ENCODE data around the gene CHERP. TPM values are rescaled to one million over a fixed set of nuclear protein-coding genes. Genes with fewer than 3 reads are reported as not detected.
A peak's percentile ranks its signal among the peaks of the same experiment; 100 is the strongest.

The CHERP gene
- total RNA-seq, 4 donors from 2014 or later, result 11.4 to 26.4 (median 22.4) TPM

DNA sequence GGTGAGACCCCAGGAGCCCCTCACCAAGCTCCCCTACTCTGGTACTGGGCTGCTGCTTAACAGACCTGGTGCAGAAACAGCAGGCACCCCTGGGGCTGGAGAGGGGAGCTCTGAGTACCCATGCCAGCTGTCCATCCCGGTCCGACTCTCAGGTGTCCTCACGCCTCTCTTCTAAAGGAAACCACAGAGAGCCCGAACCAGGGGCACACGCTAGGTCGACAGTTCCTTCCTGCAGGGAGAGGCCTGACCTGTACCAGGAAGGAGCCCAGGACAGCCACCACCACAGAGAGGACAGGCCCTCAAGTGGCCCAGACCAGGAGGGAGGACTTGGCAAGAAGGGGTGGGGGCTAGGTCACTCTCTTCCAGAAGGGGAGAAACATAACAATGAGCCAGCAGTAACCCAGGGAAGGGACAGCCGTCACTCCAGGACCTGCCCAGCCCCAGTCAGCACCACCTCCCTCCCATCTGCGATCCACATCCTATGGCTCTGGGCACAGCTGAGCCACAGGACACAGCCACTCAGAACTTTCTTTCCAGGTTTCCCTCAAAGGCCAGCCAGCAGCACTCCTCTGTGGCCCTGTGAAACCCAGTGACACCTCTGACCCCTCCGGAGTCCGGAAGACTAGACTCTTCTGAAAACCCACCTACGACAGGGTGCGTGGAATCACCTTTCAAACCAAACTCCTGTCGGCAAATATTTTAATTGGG is 43.0 kb upstream of the CHERP start:
- Histone ChIP-seq H3K27me3 (no peaks in the 10 kb centered on the region), H3K4me1 (peaks cover 8 to 85% (median 51%) of the 10 kb centered on the region in 4 donors), H3K4me3 (peak overlapping the region in 2 of 4 donors; percentile 26 to 47), H3K27ac (peak overlapping the region; percentile 78 to 91 (median 86)), H3K36me3 (no peaks in the 10 kb centered on the region), H3K9me3 (no peaks in the 10 kb centered on the region)
- TF ChIP-seq CTCF (IDR thresholded peaks at IDR 0.05) (no peak), POLR2A (IDR thresholded peaks at IDR 0.05) (no peak)
- DNase-seq, result no peak

GRCh38 chr19:16584248-16585093 is 42.2 kb upstream of the CHERP start:
- no peak for TF ChIP-seq CTCF (IDR thresholded peaks at IDR 0.05)
- TF ChIP-seq POLR2A (IDR thresholded peaks at IDR 0.05), result peak in 1 of 2 donors; percentile 44
- H3K27ac ChIP-seq, result peak overlapping the region; percentile 78 to 91 (median 86)
- H3K4me1 ChIP-seq, result peaks cover 8 to 77% (median 53%) of the 10 kb centered on the region in 4 donors
- peak; percentile 79 to 98 (median 97) for DNase-seq
- no peaks in the 10 kb centered on the region for H3K27me3 ChIP-seq
- H3K36me3 ChIP-seq, result no peaks in the 10 kb centered on the region
- no peaks in the 10 kb centered on the region for H3K9me3 ChIP-seq
- H3K4me3 ChIP-seq, result peak overlapping the region; percentile 26 to 47 (median 28)

DNA sequence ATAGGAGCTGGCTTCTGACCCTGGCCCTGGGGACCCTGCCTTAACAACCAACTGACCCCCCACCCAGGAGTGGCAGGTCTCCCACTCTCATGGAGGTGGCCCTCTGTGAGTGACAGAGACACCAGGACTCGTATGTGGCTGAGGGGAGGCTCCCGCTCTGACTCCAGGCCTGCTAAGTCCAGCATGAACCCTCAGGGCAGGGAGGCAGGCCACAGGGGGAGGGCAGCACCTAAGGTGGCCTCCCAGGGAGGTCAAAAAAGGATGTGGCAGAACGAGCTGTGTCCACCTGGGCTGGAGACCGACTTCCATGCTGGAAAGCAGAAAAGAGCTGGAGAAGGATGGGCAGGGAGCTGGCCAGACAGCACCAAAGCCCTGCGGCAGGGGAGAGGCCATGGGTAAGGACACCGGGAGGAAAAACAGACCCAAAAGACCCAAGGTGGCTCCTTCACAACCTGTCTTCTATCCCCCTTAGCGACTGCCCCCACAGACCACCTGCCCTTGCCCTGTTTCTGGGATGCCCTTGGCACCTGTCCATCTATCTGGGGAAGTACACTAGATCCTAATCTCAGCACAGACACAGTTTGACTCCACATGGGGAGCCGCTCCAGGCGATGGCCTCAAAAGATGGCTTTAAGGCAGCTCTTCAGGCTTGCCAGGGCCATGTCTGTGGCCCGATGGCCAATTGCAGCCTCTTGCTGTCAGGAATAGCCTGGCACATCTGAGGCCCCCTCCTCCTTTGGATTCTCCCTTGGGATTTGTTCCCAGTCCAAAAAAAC is 40.4 kb upstream of the CHERP start:
- Histone ChIP-seq H3K27ac (peak overlapping the region in 1 of 4 donors; percentile 91), H3K4me1 (peaks cover 8 to 61% (median 42%) of the 10 kb centered on the region in 4 donors)

DNA sequence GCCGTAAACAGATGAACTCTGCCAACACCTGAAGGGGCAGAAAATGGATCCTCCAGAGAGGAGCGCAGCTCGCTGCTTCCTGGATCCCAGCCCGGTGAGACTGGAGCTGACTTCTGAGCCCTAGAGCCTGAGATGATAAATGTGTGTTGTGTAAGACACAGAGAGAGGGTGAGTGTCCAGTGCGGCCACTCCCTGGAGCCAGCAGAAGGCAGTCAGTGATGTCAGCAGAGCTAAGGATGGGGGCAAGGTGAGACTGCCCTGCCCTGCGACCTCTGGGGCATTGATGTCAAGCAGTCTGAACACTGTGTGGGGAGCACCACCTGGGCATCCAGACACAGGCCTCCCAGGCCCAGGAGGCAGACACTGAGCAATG is 39.7 kb upstream of the CHERP start:
- H3K27ac ChIP-seq, result peak overlapping the region in 1 of 4 donors; percentile 91
- no peak for DNase-seq

More for the DNA sequence above, 40.4 kb upstream of the CHERP start:
- DNase-seq, result no peak
- no peaks in the 10 kb centered on the region for H3K27me3 ChIP-seq
- no peak for TF ChIP-seq CTCF (IDR thresholded peaks at IDR 0.05)
- no peak for TF ChIP-seq POLR2A (IDR thresholded peaks at IDR 0.05)
- peaks cover 0 to 16% (median 0%) of the 10 kb centered on the region in 3 donors for H3K36me3 ChIP-seq
- no peaks in the 10 kb centered on the region for H3K9me3 ChIP-seq
- no peak overlapping the region for H3K4me3 ChIP-seq

More for the DNA sequence above, 39.7 kb upstream of the CHERP start:
- Histone ChIP-seq H3K9me3 (no peaks in the 10 kb centered on the region), H3K4me1 (peaks cover 8 to 54% (median 37%) of the 10 kb centered on the region in 4 donors), H3K27me3 (no peaks in the 10 kb centered on the region), H3K36me3 (peaks cover 0 to 23% (median 0%) of the 10 kb centered on the region in 3 donors), H3K4me3 (no peak overlapping the region)
- TF ChIP-seq POLR2A (IDR thresholded peaks at IDR 0.05) (no peak), CTCF (IDR thresholded peaks at IDR 0.05) (no peak)

All from Peyer's patch (tissue), 4 donors.